HTR-8/SVneo (cell line): ENCODE data around the gene PSMA8.
"Not testable (repeated sequence)": the region's sequence is repeated elsewhere in the genome, so short reads cannot be mapped to it uniquely, and the experiment has no call there.

ENCODE experiments used
- DNase-seq: peaks from one replicate; pipeline ENCODE4 v3.0.0; 2011; ENCODE audit warnings: low spot score, mixed read lengths; ENCODE audit not compliant: insufficient read length
- FAIRE-seq: peaks from 2 replicates; lab custom pipeline; 2011; peaks lifted over from hg19 to GRCh38; lab: Jason Lieb, UNC

The PSMA8 gene

DNA sequence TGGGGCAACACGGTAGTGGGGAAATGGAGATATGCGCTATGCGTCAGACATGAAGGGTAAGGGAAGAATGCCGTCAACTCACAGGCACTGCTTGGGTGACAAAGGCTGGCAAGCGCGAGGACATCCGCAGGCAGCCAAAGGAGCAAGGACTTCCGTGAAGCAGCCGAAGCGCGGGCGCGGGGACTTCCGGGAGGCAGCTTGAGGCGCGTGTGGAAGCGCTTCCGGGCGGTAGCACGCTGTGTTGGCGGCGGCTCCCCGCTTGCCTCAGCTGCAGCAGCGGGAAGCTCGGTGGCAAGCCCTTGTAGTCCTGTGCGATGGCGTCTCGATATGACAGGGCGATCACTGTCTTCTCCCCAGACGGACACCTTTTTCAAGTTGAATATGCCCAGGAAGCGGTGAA is at the start of gene PSMA8:
Gene PSMA8 (plus strand): TSS at position 218 of the 400 bp plus-strand sequence. CDS start 97 bp downstream, at position 315.
- no peak for DNase-seq
- FAIRE-seq, result no peak

- no peak for FAIRE-seq
- DNase-seq, result no peak
Measured at GRCh38 chr18:26085056-26085455, 48.6 kb upstream of the PSMA8 start.

DNA sequence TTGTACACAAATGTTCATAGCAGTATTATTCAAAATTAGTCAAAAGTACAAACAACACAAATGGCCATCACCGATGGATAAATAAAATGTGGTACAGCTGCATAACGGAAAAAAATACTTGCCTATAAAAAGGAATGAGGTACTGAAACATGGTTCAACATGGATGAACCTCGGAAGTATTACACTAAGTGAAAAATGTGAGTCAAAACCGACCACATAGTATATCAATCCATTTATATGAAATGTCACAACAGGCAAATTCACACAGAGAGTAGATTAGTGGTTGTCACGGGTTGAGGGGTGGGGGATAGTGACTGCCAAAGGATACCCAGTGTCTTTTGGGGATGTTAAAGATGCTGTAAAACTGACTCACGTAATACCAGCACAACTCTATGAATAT is 46.7 kb upstream of the PSMA8 start:
- FAIRE-seq (no peak), DNase-seq (no peak)

GRCh38 chr18:26088487-26088886 is 45.2 kb upstream of the PSMA8 start:
- no peak for DNase-seq
- no peak for FAIRE-seq

GRCh38 chr18:26089293-26090129 is 44.2 kb upstream of the PSMA8 start:
- no peak for FAIRE-seq
- DNase-seq, result peak; percentile 9

GRCh38 chr18:26090130-26091046 is 43.3 kb upstream of the PSMA8 start, which contains the start of gene SS18:
TSS of gene SS18 (minus strand) at chr18:26090613. CDS start at chr18:26090569, 44 bp downstream.
- peak; percentile 71 for DNase-seq
- FAIRE-seq, result no peak

GRCh38 chr18:26091047-26091630 is 42.5 kb upstream of the PSMA8 start:
- no peak for DNase-seq
- no peak for FAIRE-seq

DNA sequence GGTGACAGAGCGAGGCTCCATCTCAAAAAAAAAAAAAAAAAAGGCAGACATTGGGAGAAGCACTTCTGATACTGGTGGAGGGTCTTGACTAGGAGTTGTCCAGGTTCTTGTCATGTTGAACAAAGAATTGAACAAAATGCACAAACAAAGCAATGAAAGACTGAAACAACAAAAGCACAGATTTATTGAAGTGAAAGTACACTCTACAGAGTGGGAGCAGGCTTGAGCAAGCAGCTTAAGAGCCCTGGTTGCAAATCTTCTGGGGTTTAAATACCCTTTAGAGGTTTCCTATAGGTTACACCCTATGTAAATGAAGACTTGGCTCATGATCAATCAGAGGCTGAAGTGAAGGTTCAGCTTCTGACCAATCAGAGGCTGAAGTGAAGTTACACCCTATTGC is 36.8 kb upstream of the PSMA8 start:
- FAIRE-seq (no peak), DNase-seq (no peak)

DNA sequence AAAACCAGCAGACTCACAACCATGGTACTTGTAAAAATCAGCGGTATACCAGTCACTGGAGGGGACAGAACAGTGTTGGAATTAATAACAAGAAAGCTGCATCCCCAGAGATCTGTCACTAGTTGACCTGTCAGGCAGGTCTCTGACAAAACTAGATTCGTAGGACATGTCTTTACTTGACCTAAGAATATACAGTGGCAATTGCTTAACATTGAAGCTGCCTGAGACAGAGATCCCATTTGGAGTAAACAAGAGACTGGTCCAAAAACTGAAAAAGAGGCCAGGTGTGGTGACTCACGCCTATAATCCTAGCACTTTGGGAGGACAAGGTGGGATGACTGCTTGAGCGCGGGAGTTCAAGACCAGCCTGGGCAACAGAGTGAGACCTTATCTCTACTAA is 36.1 kb upstream of the PSMA8 start:
- DNase-seq (no peak), FAIRE-seq (no peak)

GRCh38 chr18:26103579-26103978 is 30.1 kb upstream of the PSMA8 start:
- no peak for FAIRE-seq
- no peak for DNase-seq

DNA sequence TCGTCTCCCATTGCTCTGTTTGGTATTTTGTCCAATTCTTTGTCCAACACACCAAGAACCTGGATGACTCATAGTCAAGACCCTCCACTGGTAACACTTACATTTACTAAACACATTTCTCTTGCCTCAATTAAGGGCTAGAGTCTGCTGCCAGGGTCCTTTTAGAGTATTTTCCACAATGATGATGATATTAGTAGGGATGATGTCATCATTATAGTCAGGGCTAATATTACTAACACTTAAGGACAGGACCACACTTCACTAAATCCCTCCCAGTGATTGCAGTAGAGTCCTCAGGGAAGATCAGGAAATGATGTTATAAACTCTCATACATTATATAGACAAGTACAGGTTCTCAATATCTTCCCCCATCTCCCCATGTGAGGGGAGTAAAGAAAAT is 29.6 kb upstream of the PSMA8 start:
- FAIRE-seq, result no peak

DNA sequence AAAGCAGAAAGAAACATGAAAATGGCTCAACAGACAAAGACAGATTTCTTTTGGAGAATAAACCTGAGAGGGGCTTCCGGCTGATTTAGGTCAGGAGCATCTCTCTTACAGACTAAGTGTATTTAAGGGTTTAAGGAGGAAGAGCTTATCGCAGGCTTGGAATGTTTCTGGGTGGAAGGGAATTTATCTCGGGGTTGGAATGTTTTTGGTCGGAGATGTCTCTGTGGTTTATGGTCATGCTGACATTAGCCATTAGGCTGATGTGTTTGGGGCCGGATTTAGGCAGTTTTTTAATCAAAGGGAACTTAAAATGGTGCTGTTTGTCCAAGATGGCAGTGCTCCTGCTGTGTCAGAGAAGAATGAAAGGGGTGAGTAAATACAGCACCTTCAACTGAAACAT is 14.4 kb upstream of the PSMA8 start:
- FAIRE-seq, result no peak
- no peak for DNase-seq

More for the DNA sequence above, 29.6 kb upstream of the PSMA8 start:
- DNase-seq, result no peak

- FAIRE-seq (no peak), DNase-seq (no peak)
Measured at GRCh38 chr18:26121476-26121875, 12.2 kb upstream of the PSMA8 start.

DNA sequence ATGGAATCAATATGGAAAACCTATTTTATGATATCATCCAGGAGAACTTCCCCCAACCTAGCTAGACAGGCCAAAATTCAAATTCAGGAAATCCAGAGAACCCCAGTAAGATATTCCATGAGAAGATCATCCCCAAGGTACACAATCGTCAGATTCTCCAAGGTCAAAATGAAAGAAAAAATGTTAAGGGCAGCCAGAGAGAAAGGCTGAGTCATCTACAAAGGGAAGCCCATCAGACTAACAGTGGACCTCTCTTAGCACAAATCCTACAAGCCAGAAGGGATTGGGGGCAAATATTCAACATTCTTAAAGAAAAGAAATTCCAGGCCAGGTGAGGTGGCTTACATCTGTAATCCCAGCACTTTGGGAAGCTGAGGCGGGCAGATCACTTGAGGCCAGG is 11.7 kb upstream of the PSMA8 start:
- DNase-seq, FAIRE-seq: not testable (repeated sequence)

GRCh38 chr18:26127786-26128185 is 5.9 kb upstream of the PSMA8 start:
- FAIRE-seq, result no peak
- no peak for DNase-seq

- not testable (repeated sequence) for FAIRE-seq, DNase-seq
Measured at GRCh38 chr18:26128192-26128591, 5.5 kb upstream of the PSMA8 start.

DNA sequence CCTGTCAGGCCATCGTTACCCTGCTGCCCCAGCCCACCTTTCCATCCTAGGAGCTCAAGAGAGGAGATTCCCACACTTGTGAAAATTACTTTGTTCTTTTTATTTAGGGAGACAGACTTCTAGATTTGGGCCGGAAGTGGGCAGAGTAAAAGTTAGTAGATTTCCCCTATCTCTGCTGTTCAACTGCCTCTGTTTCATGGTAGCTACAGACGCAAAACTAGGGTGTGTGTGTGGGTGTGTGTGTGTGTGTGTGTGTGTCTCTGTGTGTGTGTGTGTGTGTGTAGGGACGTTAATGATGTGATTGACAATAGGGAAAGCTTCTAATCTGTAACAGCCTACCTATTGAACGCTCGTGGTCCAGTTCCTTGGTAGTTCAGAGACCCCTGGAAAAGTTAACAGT is 438 bp downstream of the PSMA8 start:
- DNase-seq (no peak), FAIRE-seq (no peak)

GRCh38 chr18:26135548-26135947 is 1.9 kb downstream of the PSMA8 start:
- DNase-seq (no peak), FAIRE-seq (no peak)

DNA sequence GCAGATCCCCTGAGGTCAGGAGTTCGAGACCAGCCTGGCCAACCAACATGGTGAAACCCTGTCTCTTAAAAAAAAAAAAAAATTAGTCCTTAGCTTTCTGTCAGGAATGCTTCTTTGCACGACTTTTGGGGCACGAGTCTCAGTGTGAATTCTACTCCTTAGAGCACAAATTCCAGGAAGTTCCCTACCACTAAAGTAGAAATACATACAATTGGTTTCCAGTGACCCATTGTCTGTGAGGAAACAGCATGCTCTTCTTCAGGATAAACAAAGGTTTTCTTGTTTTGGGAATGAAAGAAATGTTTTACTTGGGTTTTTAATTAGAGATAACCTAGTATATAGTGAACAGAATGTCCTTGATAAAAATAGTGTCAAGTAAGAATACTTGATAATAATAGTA is 23.7 kb downstream of the PSMA8 start:
- DNase-seq (no peak), FAIRE-seq (no peak)

DNA sequence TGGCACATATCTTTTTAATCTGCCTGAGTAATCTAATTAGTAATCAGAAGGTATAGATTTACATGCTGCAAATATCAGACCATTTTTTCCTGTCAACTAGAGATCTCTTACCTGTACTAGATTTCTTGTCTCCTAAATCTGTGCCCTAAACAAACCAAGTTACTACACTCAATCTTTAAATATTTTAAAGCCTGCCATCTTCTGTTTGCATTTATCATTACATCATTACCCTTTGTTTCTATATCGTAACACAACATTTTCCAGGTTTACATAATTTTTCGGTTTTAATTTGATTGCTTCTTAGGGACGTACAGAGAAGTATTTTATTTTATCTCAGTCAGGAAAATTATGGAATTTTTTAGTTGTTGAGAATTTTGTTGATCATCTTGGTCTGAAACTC is 25.7 kb downstream of the PSMA8 start:
- DNase-seq (peak; percentile 5), FAIRE-seq (no peak)

DNA sequence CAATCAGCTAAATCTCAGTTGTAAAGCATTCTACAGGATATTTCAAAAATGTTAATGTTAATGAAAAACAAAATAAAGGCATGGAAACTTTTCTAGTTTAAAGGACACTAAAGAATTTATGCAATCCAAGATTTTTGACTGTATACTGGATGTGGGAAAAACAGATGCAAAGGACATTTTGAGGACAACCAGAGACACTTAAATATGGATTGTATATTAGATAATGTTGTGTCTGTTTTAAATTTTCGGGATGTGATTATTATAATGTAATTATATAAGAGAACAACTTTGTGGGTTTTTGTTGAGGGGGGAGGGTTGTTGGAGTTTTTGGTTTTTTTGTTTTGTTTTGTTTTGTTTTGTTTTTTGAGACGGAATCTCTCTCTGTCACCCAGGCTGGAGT is 30.9 kb downstream of the PSMA8 start:
- DNase-seq (no peak), FAIRE-seq (no peak)
